GM18498 (cell line): ENCODE measurements around the gene SCAMP2.
"Not testable (repeated sequence)": the region's sequence is repeated elsewhere in the genome, so short reads cannot be mapped to it uniquely, and the experiment has no call there.

Source experiments
- ATAC-seq: cut with Tn5 transposase; IDR thresholded peaks from one replicate; pipeline ENCODE4 v1.9.1; 2021; ENCODE audit warnings: mild to moderate bottlenecking, moderate library complexity; ENCODE audit not compliant: unreplicated experiment

The SCAMP2 gene, protein sequence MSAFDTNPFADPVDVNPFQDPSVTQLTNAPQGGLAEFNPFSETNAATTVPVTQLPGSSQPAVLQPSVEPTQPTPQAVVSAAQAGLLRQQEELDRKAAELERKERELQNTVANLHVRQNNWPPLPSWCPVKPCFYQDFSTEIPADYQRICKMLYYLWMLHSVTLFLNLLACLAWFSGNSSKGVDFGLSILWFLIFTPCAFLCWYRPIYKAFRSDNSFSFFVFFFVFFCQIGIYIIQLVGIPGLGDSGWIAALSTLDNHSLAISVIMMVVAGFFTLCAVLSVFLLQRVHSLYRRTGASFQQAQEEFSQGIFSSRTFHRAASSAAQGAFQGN

DNA sequence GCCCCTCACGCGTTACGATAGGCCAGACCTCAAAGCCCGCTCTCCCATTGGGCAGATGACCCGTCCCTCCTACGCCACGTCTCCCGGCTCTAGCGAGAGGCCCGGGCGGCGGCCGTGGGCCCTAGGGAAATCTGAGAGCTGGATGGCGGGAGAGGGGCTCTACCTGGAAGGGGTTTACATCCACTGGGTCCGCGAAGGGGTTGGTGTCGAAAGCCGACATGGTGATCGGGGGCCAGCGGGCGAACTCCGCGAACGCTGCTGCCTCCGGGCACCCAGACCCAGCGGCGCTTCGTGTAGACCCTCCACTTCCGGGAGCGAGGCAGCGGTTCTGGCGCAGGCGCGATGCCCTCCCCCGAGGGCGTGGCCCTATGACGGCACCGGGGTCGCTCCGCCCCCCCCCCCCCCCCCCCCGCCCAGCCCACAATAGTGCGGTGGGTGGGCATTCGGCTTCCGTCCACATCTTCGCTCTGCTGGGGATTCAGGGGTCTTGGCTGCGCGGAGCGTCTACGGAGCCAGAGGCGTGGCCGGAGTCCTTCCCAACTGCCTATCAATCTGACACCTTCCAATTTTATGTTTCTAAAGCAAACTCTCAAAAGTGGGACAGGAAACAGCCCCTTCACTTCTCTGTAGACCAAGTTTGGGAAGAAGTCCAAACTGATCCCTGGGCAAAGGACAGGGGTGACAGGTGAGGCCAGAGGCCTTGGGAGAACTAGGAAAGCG, at the start of gene SCAMP2:
SCAMP2 (minus strand) TSS at position 330 of the 720 bp plus-strand sequence; CDS start at position 220, 110 bp downstream.
- peak; percentile 83 for ATAC-seq

DNA sequence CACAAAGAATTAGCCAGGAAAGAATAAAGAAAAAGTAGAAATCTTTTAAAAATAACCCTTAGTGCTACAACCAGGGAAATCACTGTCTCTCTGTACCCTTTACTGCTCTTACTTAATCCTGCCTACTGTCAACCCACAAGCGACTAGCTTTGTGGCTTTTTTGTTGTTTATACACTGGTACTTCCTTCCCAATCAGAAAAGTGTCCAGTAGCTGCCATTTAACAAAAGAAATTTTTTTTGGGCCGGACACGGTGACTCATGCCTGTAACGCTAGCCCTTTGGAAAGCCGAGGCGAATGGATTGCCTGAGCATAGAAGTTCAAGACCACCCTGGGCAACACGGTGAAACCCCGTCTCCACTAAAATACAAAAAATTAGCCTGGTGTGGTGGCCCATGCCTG, 47.3 kb upstream of the SCAMP2 start:
- ATAC-seq: no peak

DNA sequence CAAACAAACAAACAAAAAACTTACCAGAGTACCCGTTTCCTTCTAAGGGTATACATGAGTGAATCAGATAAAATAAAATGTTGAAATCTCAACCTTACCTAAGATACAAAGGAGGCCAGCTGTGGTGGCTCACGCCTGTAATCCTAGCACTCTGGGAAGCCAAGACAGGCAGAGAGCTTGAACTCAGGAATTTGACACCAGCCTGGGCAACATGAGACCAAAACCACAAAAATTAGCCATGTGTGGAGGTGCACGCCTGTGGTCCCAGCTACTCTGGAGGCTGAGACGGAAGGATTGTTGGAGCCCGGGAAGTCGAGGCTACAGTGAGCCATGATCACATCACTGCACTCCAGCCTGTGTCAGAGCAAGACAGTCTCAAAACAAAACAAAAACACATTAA, 44.5 kb upstream of the SCAMP2 start:
- ATAC-seq: no peak

DNA sequence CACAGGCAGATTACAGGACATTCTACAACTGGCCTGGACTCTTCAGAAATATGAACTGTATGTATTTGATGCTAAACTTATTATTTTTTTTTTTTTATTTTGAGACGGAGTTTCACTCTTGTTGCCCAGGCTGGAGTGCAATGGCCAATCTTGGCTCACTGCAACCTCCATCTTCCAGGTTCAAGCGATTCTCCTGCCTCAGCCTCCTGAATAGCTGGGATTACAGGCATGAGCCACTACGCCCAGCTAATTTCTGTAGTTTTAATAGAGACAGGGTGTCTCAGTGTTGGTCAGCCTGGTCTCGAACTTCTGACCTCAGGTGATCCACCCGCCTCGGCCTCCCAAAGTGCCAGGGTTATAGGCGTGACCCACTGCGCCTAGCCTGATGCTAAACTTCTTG, 40.6 kb upstream of the SCAMP2 start:
- ATAC-seq: not testable (repeated sequence)

DNA sequence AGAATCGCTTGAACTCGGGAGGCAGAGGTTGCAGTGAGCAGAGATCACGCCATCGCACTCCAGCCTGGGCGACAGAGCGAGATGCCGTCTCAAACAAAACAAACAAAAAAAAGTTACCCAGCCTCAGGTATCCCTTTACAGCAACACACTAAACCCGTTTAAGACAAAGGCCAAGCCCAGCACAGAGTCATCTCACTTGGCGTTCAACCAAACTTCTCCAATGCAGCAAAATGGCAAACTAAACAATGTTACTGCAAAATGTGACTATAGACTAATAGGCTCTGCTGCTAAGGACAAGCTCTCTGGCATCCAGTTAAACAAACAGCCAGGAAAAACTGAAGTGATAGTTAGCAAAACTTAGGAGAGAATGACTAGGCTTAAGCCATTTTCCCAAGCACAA, 39.9 kb upstream of the SCAMP2 start:
- no peak for ATAC-seq

DNA sequence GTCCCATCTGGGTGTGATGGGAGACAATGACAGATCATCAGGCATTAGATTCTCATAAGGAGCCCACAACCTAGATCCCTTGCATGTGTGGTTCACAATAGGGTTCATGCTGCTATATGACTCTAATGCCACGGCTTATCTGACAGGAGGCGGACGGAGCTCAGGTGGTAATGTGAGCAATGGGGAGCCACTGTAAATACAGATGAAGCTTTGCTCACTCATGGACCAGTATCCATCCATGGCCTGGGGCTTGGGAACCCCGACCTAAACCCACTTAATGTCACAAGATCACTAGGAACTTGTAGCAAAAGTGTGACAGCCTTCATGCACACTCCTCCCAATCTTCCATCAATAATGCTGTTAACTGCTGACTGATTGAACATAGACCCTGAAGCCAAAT, 35.5 kb upstream of the SCAMP2 start:
- no peak for ATAC-seq

DNA sequence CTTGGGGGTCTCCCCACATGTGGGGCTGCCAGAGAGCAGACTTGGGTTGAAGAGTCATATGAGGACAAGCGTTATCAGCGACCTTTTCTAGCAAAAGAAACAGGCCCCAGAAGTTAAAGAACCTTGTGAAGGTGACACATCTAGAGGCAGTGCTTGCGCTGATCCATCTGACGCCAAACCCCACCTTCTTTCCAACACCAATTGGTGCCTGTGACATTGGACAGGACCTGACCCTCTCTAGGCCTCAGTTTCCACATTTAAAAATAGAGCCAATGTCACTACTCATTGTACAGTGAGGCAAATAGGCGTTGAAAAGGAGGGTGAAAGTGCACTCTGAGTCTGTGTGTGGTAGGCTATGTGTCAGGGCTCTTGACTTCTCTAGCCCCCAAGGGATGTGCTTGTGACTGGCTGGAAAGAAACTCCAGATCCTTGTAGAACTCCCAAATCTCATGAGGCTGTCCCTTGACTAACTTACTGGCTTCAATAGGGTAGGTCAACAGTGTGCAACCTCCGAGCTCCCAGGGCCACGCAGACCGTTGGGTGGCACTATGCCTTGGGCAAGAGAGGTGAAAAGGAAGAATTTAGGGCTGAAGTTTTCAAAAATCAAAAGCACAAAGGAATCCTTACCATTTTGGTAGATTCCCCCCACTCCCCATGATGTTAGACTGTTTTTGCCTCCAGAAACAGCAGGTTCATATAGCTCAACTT, 34.2 kb upstream of the SCAMP2 start:
- no peak for ATAC-seq

DNA sequence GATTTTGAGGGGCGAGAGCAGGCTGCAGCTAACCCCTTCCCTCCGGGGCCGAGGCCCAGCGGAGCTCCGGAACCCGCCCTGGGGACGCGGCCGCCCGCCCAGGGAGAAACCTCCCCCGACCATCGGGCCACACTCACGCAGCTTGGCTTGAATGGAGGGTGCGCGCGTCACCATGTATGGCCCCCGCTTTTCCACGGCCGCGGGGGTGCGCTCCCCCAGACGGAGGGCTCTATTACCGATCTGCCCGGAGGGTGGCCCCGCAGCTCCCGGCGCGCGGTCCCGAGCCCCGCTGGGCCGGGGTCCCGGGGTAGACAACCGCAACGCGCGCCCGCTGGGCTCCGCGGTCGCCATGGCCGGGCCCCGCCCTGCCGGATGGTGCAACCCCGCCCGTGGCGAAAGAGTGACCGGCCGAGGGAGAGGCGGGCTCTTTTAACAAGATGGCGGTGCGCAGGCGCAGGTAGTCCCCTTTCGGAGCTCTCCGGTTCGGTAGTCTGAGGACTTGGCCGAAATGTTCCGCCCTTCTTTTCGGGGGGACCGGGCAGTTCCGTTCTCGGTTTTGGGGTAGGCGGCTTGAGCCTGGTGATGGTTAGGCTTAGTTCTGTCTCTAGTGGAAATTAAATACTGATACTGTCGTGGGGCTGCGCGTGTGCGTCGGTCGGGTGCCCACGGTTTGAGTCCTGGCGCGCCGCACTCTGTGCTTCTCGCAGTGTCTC, 33.4 kb upstream of the SCAMP2 start, which contains the start of gene FAM219B:
FAM219B (minus strand) TSS at position 402 of the 713 bp plus-strand sequence; CDS start at position 351, 51 bp downstream.
- ATAC-seq: peak; percentile 89

DNA sequence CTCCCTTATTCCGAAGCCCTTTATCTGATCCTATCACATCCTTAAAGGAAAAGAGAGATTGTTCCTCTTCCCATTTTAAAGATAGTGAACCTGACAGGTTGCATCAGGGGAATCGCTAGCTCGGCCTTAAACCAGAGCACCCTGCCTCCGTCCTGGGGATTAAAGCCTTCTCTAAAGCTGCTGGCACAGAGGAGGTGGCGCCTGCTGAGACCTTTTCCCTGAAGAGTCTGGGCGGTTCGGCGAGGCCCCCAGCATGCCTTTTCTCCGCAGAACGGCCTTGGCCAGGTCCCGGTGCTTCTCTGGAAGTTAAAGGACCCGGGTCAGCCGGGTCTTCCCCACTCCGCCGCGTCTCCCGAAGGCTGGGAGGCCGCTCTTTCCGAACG, 32.9 kb upstream of the SCAMP2 start:
- ATAC-seq: no peak

DNA sequence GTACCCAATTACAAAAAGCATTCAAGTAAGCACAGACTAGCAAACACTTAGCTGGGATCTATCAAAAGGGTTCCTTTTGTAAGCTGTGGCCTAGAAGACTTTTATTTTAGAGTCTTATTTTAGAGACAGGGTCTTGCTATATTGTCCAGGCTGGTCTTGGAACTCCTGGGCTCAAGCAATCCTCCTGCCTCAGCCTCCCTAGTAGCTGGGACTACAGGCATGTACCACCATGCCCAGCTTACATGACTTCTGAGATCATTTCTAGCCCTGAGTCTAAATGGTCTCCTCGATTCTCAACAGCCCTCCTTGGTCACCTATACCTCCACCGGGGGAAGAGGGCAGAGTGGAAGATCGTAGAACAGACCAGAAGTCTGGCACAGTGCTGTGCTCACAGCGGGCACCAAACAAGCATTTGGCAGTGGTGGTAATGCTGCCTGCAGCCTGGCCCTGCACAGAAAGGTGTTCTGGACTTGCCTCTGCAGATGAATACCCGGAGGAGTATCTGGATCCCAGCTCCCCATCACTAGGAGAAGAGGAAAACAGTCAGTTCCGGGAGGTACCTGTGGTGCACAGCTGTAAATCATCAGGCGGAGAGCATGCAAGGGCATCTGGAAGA, 31.1 kb upstream of the SCAMP2 start:
- ATAC-seq: no peak

DNA sequence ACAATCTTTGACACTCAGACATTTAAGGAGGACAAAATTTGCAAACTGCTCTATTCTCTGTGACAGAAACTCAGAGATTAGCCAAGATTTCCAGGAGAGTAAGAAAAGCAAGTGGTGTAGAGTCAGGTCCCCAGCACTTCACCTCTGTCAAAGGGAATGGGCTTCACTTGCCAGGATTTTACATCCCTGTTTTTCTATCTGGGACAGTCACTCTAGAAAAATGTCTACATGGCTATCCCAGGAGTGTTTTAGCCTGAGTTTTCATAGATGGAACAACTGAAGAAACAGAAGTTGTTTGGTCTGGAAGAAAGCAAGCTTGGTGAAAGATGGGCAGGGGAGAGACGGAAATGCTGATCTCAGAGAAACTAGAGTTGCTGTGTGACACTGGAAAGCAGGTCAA, 30.5 kb upstream of the SCAMP2 start:
- no peak for ATAC-seq

DNA sequence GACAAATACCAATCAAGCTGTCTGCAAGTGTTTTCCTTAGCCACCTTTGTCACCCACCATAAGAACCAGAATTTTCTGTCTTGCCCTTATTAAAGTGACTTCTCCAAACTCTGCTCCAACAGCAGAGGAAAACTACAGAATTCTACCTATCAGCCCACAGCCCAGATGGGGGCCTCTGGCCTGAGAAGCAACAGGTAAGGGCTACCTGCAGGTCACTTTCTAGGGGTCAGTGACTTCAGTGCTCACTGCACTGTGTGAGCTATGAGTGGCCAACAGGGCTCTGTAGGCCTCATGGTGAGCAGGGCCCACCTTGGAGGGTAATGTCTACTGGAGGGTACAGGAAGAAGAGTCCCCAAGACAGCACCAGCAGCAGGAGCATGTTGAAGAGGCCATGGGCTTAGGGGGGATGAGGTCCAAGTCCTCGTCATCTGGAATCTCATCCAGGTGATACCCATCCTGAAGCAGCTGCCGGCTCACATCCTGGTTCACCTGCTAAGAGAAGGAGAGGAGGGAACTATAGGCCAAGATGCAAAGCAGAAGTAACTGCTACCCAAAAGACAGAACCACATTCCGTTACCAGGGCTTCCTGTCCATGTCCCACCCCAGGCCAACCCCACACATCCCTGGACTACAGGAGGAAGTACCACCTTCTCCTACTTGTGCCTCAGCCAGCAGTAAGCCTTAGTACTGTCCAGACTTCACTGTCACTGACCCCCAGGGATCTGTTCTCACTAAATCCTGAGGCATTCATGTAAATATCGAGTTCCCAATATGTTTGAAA, 29.3 kb upstream of the SCAMP2 start:
- ATAC-seq: no peak

DNA sequence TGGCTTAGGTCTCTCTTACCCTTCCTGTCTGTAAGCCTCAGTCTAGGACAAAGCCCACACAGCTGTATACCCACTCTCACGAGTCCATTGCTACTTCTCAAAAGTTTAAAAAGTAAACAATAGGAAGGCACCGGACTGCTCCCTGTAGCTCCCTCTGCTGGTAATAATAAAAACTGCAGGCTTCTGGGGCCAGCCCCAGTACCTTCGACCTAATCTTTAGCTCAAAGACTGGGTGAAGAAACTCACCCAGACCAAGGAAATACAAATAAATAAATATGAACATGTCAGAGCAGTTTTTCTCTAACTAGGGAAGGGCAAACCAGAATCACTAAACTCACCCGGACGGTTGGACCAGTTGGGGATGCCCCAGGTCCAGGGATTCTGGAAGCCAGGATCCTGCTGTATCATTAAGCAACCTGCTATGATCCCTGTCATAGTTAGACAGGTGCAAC, 28.5 kb upstream of the SCAMP2 start:
- no peak for ATAC-seq

DNA sequence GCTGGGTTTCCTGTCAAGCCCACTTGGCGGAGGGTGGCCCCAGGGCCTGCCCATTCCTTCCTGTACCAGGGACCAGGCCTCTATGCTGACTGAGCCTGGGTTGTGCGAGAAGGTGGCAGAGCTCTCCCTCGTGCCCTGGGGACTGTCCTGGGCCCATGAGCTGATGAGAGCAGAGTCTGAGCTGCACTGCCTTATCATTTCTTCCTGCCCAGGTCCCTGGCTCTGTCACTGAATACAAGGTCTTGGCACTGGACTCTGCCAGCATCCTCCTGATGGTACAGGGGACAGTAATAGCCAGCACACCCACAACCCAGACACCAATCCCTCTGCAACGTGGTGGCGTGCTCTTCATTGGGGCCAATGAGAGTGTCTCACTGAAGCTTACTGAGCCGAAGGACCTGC, 24.1 kb upstream of the SCAMP2 start:
- no peak for ATAC-seq

DNA sequence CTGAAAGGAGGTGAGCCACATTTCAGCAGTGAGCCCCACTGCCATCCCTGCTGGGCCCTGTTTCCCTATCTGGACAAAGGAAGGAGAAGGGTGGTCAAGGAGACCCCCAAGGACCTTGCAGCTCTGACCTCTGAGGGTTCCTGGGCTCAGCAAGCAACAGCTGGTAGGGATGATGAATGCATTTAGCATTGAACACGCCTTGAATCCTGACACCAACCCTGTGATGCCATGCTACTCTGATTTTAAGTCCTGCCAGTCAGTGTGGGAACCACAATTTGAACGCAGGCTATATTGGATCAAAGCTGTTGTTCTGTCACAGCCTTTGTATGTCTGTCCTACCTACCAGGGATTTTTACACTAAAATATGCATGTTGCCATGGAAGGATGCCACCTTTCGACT, 23.2 kb upstream of the SCAMP2 start:
- no peak for ATAC-seq

DNA sequence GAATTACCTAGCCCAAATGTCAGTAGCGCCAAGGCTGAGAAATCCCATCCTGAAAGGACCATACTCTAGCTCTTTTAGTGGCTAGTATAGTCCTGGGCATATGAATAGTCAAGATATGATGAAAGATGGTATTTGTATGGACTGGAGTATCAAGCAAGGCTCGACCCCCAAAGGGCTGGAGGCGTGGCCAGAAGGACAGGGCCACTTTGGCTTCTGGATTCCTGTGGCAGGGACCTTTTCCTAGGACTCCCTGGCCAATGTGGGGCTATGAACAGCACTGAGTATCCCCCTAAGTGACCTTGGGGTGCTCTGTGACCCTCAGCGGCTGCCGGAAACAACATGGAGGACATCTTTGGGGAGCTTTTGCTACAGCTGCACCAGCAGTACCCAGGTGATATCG, 22.7 kb upstream of the SCAMP2 start:
- ATAC-seq: no peak

DNA sequence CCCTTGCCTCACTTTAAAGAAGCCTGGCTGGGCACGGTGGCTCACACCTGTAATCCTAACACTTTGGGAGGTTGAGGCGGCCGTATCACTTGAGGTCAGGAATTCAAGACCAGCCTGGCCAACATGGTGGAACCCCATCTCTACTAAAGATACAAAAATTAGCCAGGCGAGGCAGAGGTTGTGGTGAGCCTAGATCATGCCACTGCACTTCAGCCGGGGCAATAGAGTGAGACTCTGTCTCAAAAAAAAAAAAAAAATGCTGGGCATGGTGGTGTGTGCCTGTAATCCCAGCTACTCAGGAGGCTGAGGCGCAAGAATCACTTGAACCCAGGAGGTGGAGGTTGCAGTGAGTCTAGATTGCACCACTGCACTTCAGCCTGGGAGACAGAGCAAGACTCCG, 21.2 kb upstream of the SCAMP2 start:
- ATAC-seq: not testable (repeated sequence)

DNA sequence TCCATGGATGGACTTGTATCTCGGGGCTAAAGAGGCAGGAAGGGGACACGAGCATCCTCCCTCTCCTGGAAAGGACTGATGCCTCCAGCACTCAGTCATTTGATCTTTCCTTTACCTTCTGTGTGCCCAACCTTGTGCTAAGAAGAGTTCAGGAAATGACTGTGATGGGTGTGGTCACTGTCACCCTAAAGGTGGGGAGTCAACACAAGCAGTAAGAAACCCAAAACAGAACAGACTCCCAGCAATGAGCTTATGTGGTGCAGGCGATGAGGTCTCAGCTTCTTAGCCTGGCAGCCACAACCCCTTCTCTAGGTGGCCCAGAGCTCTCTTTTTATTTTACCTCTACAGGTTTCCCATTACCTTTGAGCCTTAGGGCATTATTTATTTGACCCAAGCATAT, 20.5 kb upstream of the SCAMP2 start:
- no peak for ATAC-seq

DNA sequence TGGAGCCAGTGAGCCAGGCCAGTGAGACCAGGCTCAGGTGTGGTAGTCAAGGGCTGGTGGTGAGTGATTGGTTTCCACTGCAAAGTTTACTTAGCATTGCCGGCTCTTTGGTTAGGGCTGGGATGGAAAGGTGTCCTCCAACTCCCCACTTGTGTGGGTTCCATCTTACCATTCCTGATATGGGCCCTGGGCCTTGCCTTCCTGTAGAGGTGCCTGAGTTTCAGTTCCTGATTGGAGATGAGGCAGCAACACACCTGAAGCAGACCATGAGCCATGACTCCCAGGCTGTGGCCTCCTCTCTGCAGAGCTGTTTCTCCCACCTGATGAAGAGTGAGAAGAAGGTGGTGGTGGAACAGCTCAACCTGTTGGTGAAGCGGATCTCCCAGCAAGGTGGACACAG, 19.8 kb upstream of the SCAMP2 start:
- ATAC-seq: no peak

DNA sequence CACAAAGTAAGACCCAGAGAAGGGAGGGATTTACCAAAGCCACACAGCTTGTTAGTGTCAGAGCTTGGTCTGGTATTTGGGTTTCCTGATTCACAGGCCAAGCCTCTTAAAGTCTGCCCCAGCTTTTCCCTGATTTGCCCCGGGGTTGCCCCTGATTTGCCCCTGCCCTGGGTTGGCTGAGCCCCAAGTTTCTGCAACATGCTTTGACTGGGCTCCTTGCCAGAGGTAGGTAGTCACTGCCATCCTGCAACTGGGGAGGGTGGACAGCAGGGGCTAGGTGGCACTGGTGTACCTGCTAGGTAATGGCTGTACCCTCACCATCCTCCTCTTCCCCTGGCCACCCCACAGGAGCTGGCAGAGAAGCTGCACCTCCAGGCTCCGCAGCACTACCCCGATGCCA, 19.1 kb upstream of the SCAMP2 start:
- no peak for ATAC-seq
